ENCODE data around the gene TMCO1. TPM values are rescaled to one million over a fixed set of nuclear protein-coding genes. Genes with fewer than 3 reads are reported as not detected.
A peak's percentile ranks its signal among the peaks of the same experiment; 100 is the strongest.
"Not testable (repeated sequence)": the region's sequence is repeated elsewhere in the genome, so short reads cannot be mapped to it uniquely, and the experiment has no call there.

The TMCO1 gene, protein sequence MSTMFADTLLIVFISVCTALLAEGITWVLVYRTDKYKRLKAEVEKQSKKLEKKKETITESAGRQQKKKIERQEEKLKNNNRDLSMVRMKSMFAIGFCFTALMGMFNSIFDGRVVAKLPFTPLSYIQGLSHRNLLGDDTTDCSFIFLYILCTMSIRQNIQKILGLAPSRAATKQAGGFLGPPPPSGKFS
- total RNA-seq, result 43.0 and 48.3 TPM in 2 replicates

DNA sequence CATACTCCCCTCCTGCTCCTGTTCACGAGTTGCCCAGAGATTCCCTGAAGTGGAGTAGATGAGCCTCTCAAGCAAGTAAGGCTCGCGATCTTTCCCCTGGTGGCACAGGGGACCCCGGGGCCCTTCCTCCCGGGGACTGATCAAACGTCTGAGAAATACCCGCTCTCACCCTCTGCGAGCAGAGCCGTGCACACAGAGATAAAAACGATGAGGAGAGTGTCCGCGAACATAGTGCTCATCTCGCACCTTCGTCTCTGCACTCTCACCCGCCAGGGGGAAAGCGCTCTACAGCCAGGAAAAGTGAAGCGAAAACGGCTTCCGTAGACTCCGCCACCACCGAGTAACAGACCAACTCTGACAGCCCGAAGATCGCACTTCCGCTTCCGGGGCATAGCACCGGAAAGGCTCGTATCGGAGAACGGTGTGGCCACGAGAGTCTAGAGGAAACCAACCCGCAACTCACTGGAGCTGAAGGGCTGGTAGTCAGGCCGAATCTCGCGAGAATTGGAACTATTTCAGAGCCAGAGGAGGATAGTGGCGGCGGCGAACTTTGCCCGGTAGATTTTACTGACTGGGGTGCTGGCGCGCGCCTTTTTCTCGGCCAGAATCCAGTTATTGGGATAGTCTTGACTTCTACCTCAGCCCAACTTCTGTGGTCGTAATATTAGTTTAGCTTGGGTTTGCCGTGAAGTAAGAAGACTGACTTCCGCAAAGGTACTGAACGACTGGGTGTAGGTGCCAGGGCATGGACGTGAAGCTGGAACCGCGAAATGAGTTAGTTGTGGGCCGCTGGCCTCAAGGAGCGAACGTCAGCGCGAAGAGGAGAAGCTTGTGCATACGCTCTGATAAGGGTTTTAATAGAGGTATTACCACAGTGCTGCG is at the start of gene TMCO1:
Gene TMCO1, minus strand, starts transcription at position 356 of the 882 bp plus-strand sequence. Its CDS starts 117 bp downstream, at position 239.
- ATAC-seq (ENCODE audit: low read depth) (peak; percentile 95), DNase-seq (peak; percentile 84)
- TF ChIP-seq, protein P1, sequence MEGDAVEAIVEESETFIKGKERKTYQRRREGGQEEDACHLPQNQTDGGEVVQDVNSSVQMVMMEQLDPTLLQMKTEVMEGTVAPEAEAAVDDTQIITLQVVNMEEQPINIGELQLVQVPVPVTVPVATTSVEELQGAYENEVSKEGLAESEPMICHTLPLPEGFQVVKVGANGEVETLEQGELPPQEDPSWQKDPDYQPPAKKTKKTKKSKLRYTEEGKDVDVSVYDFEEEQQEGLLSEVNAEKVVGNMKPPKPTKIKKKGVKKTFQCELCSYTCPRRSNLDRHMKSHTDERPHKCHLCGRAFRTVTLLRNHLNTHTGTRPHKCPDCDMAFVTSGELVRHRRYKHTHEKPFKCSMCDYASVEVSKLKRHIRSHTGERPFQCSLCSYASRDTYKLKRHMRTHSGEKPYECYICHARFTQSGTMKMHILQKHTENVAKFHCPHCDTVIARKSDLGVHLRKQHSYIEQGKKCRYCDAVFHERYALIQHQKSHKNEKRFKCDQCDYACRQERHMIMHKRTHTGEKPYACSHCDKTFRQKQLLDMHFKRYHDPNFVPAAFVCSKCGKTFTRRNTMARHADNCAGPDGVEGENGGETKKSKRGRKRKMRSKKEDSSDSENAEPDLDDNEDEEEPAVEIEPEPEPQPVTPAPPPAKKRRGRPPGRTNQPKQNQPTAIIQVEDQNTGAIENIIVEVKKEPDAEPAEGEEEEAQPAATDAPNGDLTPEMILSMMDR (IDR thresholded peaks at IDR 0.05), result no peak
- CTCF ChIA-PET, result interaction anchor here (0.6 to 1.2 kb wide), 5 partner anchors 60 to 176 kb away, joined by 3 to 6 read pairs (median 3); no protein-coding TSS in a partner anchor
- intact Hi-C loops (cut with micrococcal nuclease), result loop anchor here (1.0 to 5.0 kb wide), 10 partner anchors 59 to 1072 kb away; partner anchors contain the start of genes ALDH9A1, FAM78B, MGST3 and UCK2
- H3K27ac Mint-ChIP-seq, result peak within 1 kb of the TSS; percentile 98
- peaks cover 61% of the 10 kb centered on the region for H3K36me3 Mint-ChIP-seq (ENCODE audit: low read depth)
- POLR2A ChIA-PET, result interaction anchor here (0.6 to 1.9 kb wide), 19 partner anchors 26 to 1108 kb away, joined by 3 to 25 read pairs (median 4); partner anchors contain the start of genes ALDH9A1, MGST3, TADA1 and UCK2
- no peaks in the 10 kb centered on the region for H3K9me3 Mint-ChIP-seq
- H3K4me3 Mint-ChIP-seq, result peak within 1 kb of the TSS; percentile 97
- H3K27me3 Mint-ChIP-seq, result no peaks in the 10 kb centered on the region
- H3K4me1 Mint-ChIP-seq, result peaks cover 54% of the 10 kb centered on the region

DNA sequence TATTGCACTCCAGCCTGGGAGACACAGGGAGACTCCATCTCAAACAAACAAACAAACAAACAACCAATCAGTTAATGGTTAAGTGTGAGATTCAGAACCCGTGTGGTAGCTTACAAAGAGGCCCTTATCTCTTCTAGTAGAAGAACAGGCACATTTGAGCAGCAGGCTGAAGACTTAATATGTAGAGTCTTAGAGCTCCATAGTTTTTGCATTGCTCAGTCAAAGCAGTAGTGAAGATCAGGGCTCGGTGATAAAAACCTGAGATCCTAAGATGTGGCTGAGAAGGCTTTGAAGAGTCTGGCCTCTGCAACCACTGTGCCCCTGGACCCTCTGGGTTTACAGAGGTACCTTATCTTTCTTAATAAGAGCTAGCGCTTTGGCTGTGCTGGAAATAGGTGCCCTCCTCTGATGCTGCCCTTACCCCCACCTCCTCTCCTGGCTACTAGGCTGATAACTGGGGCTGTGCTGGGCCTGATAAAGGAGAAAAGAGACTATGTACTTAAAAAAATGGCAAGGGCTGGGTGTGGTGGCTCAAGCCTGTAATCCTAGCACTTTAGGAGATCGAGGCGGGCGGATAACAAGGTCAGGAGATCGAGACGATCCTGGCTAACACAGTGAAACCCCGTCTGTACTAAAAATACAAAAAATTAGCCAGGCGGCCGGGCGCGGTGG is 48.3 kb upstream of the TMCO1 start:
- TF ChIP-seq, protein P1 (IDR thresholded peaks at IDR 0.05), result no peak
- no peaks in the 10 kb centered on the region for H3K36me3 Mint-ChIP-seq (ENCODE audit: low read depth)
- DNase-seq, result no peak
- peaks cover 3% of the 10 kb centered on the region for H3K9me3 Mint-ChIP-seq
- no peak for ATAC-seq (ENCODE audit: low read depth)
- H3K4me3 Mint-ChIP-seq, result no peak overlapping the region
- POLR2A ChIA-PET, result no interaction called here
- H3K27me3 Mint-ChIP-seq, result peaks cover 13% of the 10 kb centered on the region
- CTCF ChIA-PET, result no interaction called here
- H3K27ac Mint-ChIP-seq, result no peak overlapping the region
- H3K4me1 Mint-ChIP-seq, result no peaks in the 10 kb centered on the region
- intact Hi-C loops (cut with micrococcal nuclease), result no loop called here

DNA sequence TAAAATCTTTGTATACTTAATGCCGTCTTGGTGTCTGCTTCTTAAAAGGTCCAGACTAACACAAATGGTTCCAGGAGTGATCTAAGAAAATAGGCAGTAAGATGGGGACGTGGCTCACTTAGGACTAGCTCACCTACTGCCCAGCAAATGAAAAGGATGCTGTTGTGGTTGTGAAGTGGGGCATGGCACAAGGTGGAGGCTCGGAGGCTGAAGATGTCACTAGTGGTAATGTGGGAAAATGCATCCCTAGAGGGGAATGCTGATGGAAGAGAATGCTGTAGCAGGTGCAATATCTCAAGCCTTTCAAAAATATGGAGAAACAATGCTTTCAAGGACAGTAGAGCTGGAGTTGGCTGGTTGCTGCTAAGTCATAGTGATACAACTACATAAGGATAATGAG is 47.5 kb upstream of the TMCO1 start:
- no peak for ATAC-seq (ENCODE audit: low read depth)
- H3K4me3 Mint-ChIP-seq, result no peak overlapping the region
- no peak overlapping the region for H3K27ac Mint-ChIP-seq
- H3K9me3 Mint-ChIP-seq, result peaks cover 3% of the 10 kb centered on the region
- intact Hi-C loops (cut with micrococcal nuclease), result no loop called here
- H3K36me3 Mint-ChIP-seq (ENCODE audit: low read depth), result no peaks in the 10 kb centered on the region
- no peak for DNase-seq
- H3K4me1 Mint-ChIP-seq, result no peaks in the 10 kb centered on the region
- TF ChIP-seq, protein P1 (IDR thresholded peaks at IDR 0.05), result no peak
- CTCF ChIA-PET, result no interaction called here
- peaks cover 13% of the 10 kb centered on the region for H3K27me3 Mint-ChIP-seq
- POLR2A ChIA-PET, result no interaction called here

DNA sequence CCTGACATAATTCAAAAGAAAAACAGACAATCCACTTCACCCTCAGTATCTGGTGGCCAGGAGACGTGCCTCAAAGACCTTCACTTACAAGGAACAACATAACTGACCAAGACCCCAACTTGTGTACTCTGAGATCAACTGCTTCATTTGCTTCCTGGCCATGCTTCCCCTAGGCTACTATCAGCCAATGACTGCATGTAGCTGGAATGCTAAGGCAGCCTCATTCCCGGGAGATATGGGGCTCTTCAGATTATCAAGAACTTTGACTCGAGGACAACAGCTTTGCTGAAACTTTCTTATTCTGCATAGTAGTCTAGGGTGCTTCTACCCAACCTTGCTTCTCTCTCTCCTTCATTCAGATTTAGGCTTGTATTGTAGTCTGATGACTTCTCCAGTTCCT is 47.1 kb upstream of the TMCO1 start:
- ChIA-PET POLR2A (no interaction called here), CTCF (no interaction called here)
- Mint-ChIP-seq H3K4me3 (no peak overlapping the region), H3K27me3 (peaks cover 13% of the 10 kb centered on the region), H3K9me3 (peaks cover 3% of the 10 kb centered on the region), H3K4me1 (no peaks in the 10 kb centered on the region), H3K36me3 (ENCODE audit: low read depth) (no peaks in the 10 kb centered on the region), H3K27ac (no peak overlapping the region)
- DNase-seq (no peak), ATAC-seq (ENCODE audit: low read depth) (no peak)
- intact Hi-C loops (cut with micrococcal nuclease), result no loop called here
- TF ChIP-seq, protein P1 (IDR thresholded peaks at IDR 0.05), result no peak

DNA sequence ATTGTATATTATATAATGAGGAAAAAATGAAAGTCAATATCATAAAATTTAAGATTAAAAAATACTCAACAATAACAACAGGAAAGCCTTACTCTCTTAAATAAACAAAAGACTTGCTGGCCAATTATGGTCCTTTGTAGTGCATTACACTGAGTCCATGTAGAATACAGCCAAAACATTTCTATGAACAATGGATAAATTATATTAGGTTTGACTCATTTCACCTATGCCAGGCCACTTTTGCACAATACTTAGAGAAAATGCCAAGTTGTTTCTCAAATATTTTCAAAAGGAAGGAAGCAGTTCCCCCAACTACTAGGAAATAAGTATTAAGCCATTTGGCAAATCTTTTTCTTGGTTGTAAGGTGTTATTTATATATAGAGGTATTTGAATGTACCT is 38.9 kb upstream of the TMCO1 start:
- Mint-ChIP-seq H3K9me3 (no peaks in the 10 kb centered on the region), H3K36me3 (ENCODE audit: low read depth) (no peaks in the 10 kb centered on the region), H3K4me1 (no peaks in the 10 kb centered on the region), H3K27ac (no peak overlapping the region), H3K27me3 (peaks cover 5% of the 10 kb centered on the region), H3K4me3 (no peak overlapping the region)
- ChIA-PET POLR2A (no interaction called here), CTCF (no interaction called here)
- TF ChIP-seq, protein P1 (IDR thresholded peaks at IDR 0.05), result no peak
- no peak for ATAC-seq (ENCODE audit: low read depth)
- intact Hi-C loops (cut with micrococcal nuclease), result no loop called here
- no peak for DNase-seq

DNA sequence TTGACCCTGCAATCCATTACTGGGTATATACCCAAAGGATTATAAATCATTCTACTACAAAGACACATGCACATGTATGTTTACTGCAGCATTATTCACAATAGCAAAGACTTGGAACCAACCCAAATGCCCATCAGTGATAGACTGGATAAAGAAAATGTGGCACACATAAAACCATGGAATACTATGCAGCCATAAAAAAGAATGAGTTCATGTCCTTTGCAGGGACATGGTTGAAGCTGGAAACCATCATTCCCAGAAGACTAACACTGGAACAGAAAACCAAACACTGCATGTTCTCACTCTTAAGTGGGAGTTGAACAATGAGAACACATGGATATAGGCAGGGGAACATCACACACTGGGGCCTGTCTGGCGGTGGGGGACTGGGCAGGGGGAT is 35.8 kb upstream of the TMCO1 start:
- H3K4me3 Mint-ChIP-seq; H3K9me3 Mint-ChIP-seq; intact Hi-C loops (cut with micrococcal nuclease); POLR2A ChIA-PET; CTCF ChIA-PET; H3K27ac Mint-ChIP-seq; DNase-seq; ATAC-seq (ENCODE audit: low read depth); H3K4me1 Mint-ChIP-seq; H3K27me3 Mint-ChIP-seq; H3K36me3 Mint-ChIP-seq (ENCODE audit: low read depth): not testable (repeated sequence)

All from activated B cell treated with CpG ODN at 0.5 μM for 24 hours (primary cell).